Erythroblast (primary cell): ENCODE data around the gene CCDC85A.
A peak's percentile ranks its signal among the peaks of the same experiment; 100 is the strongest.

Source experiments
- DNase-seq, 2 experiments: peaks; one replicate each; lab custom pipeline; 2025; lab: John Stamatoyannopoulos, UW
- GATA1 ChIP-seq: IDR thresholded peaks from 2 replicates; pipeline ENCODE4 v1.6.1; 2011; ENCODE audit warnings: low read depth, mild to moderate bottlenecking, control low read depth, low read length, moderate library complexity
- POLR2A ChIP-seq: IDR thresholded peaks from 2 replicates; pipeline ENCODE4 v1.6.1; 2011; ENCODE audit warnings: mild to moderate bottlenecking, low read length

The CCDC85A gene

DNA sequence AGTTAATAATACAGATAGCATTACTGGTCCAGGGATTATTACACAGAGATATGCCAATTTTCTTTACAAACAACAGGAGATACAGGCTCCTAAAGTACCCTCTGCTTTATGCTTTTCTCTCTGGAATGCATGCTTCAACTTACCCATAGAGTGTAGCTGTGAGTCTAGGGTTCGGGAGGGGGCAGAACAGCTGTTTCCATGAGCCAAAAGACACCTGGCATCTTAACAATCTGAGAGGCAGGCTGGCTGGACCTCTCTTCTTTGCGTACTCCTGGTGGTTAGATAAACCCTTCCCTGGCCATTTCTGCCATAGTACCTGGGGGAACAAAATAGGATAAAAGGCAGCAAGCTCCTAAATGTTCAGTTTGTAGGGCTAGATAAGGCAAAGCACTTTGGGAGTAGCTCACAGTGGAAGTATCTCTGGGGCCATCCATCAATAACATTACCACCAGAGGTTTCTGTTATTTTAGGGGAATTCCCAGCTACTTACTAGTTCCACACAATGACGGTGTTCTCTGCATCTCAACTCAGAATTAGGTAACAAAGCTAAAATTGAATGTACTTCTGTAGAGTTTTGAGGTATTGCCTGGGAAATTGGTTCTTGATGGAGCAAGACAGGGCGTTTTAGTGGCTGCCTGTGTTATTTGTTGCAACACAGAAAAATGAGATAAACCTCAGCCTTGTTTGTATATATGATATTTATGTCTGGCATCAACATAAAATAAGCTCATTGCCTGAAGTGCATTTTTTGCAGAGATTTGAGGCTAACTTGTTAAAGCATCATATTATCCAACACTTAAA, 6.2 kb upstream of the CCDC85A start:
- DNase-seq, result no peak
- TF ChIP-seq POLR2A, result no peak
- no peak for TF ChIP-seq GATA1

DNA sequence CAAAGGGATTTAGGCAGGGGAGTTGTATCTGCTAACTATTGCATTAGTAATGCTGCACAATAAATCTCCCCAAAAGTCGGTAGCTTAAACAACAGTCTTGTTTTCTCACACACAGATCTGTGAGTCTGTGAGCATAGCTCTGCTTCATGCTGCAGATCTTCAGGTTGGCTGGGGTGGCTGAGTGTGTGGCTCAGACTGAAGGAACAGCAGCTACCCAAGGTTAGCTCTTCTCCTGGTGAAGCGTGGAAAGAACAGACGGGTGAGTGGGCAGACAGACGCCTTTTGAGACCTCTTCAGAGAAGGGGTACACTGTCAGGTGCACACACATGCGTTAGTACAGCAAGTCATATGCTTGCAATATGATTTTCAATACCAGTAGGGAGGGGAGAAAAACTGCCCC, 3.9 kb upstream of the CCDC85A start:
- TF ChIP-seq GATA1 (no peak), POLR2A (no peak)
- DNase-seq, result no peak

GRCh38 chr2:56182420-56182819, 1.4 kb upstream of the CCDC85A start:
- TF ChIP-seq GATA1 (no peak), POLR2A (no peak)
- DNase-seq, result no peak

DNA sequence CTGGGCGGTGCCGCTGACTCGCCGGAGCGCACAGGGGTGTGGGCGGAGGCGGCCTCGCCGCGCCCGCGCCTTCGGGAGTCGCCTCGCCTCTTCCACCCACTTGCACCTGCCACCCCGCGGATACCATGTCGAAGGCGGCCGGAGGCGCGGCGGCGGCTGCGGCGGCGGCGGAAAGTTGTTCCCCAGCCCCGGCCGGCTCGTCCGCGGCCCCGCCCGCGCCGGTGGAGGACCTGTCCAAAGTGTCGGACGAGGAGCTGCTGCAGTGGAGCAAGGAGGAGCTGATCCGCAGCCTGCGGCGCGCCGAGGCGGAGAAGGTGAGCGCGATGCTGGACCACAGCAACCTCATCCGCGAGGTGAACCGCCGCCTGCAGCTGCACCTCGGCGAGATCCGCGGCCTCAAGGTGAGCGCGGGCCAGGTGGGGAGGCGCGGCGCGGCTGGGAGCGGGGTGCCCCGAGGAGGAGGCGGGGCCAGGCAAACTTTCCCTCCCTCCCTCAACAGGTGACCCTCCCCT, 766 bp downstream of the CCDC85A start:
- no peak for DNase-seq

GRCh38 chr2:56185101-56185581, 1.4 kb downstream of the CCDC85A start:
- DNase-seq, result no peak
- TF ChIP-seq POLR2A, result no peak
- TF ChIP-seq GATA1, result no peak

More for the DNA sequence above, 766 bp downstream of the CCDC85A start:
- TF ChIP-seq GATA1 (no peak), POLR2A (no peak)

DNA sequence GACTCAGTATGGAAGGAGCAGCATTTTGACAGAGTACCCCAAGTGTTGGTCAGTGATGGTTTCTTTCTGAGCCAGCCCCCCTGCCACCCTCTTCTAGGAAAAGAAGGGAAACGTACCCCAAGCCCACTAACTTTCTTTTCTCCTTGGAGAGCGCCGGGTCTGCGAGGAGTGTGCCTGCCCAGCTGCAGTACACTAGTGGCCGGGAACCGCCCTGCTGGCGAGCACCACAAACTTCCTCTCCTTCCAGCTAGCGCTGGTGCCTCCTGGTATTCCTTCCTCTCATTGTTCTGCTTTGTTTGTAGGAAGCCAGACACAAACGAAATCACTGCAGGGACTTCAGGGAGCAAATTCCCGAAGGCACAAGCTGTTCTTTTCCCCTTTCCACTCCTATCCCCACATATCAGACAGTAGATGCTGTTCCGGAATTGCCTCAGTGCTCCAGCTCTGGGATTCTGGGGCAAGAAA, 1.8 kb downstream of the CCDC85A start:
- TF ChIP-seq GATA1, result no peak
- TF ChIP-seq POLR2A, result no peak
- DNase-seq, result no peak

- no peak for TF ChIP-seq GATA1
- TF ChIP-seq POLR2A, result no peak
- peak in 1 of 2 experiments; percentile 10 for DNase-seq
These were observed 7.8 kb downstream of the CCDC85A start for GRCh38 chr2:56191617-56192016.

GRCh38 chr2:56192664-56193305, 9.0 kb downstream of the CCDC85A start:
- DNase-seq, result no peak
- TF ChIP-seq POLR2A (no peak), GATA1 (no peak)

GRCh38 chr2:56195563-56195962, 11.8 kb downstream of the CCDC85A start:
- no peak for DNase-seq
- no peak for TF ChIP-seq GATA1
- TF ChIP-seq POLR2A, result no peak

DNA sequence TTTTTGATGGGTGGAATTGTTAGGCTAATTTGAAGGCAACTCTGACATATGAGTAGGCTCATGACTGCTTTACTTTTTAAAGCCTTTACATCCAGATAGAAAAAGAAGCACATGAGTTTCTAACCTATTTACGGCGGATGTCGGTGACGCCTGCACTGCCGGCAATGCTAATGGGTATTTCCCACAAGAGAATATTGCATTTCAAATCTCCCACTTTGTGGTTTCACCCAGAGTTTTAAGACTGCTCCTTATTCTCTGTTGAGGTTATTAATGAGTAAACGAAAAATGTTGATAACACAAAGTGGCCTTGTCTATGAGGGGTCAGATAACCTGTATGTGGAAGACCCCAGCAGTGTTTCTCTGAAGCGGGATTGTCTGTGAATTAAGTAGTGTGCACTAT, 14.0 kb downstream of the CCDC85A start:
- no peak for DNase-seq
- TF ChIP-seq POLR2A (no peak), GATA1 (no peak)

- no peak for DNase-seq
- TF ChIP-seq GATA1 (no peak), POLR2A (no peak)
These were observed 15.1 kb downstream of the CCDC85A start for GRCh38 chr2:56198936-56199335.

DNA sequence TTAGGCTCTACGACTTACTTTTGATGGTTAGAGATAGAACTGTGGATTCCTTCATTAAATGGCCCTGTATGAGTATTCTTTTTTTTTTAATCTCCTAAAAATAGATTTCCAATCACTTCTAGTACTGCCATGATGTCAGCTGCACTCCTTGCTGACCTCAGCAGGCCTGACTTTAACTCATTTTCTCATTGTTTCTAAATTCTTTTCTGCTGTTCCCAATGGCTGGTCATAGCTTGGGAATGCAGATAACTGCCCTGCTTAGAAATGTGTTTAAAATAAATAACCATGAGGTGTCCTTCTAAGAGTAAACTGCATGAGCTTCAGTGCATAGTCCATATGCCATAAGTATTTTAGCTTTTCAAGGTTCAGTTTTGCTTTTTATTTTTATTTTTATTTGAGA, 15.7 kb downstream of the CCDC85A start:
- TF ChIP-seq POLR2A (no peak), GATA1 (no peak)
- DNase-seq, result no peak

DNA sequence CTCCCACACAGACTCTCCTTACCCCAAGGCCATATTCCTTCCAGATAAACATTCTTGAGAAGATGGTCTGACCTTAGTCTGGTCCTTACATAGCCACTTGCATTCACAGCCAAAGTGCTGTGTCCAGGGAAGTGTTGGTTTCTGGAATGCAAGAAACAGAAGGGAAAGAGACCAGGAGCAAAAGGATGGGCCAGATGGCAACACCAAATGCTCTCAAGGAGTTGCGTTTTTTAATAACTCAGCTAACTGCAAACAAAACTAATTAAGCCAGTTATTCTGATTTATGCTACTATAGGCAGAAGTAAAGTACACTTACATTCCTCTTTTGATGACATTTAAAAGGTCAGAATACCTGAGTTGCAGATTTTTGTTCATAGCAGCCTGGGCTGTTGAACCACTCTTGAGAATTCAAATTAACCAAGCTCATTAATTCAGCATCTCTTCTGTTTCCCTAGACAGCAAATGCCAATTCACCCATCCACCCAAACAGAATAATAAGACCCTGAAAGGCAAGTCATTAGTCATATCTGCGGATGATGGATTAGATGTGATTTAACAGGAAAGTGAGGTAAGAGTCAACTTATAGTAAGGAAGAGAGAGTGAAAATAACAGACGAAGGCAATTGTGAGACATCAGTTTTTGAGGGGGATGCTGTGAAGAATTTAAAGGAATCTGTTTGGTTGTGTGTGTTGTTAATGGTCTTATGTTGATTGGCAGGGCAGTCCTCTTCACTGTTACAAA, 18.8 kb downstream of the CCDC85A start:
- TF ChIP-seq GATA1, result no peak
- TF ChIP-seq POLR2A, result no peak
- DNase-seq, result no peak
